CD4-positive, alpha-beta T cell treated with Interleukin-6 at 100 ng/mL for 8 hours (primary cell): Measurements from ENCODE around the gene JAG2.

Source experiments
- DNase-seq: peaks from one replicate; pipeline ENCODE4 v3.0.0-alpha.2; 2020; ENCODE audit warnings: mixed read lengths, low spot score

Gene JAG2

DNA sequence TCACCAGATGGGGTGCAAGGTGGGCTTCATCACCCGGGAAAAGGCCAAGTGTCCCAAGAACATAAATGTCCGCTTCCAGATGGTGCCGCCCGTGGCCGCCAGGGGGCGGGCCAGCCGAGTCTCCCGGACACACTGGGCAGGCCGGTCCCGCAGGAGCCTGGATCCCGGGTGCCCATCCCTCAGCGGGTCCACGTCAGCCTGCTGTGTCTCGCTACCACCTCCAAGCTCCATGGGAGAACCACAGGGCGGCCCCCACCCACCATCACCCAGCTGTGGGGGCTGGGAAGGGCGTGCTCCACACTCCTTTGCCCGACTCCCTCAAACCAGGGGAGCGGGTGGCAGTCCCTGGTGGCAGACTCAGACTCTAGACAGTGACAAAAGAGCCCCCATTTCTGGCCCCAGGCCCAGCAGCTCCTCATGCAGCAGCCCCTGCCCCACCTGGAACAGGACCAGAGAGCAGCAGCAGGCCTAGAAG lies 34.5 kb upstream of the JAG2 start:
- DNase-seq: peak; percentile 41

DNA sequence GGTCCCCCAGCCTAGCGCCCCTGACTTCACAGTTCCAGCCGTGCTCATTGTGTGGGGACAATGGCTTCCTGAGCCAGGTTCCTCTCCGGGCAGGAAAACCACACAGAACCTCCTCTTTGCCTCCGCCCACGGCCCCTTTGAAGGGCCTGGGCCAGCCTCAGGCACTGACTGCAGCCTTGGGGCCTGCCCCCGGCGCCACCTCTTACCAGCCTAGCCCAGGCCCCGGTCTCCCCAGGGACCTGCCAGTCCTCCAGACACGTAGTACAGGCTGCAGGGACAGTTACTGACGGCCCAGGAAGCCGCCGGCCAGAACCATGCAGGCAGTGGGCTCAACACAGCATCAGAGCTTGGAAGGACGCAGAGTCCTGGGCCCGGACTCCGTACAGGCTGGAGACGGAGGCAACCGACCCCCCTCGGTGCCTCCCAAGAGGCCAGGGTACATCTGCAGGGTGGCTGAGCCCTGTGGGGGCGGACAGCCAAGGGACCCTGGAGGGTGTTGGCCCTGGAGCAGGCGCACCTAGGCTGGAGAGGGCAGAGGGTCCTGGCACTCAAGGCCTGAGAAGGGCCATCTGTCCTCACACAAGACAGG lies 33.4 kb upstream of the JAG2 start:
- DNase-seq: peak; percentile 22

DNA sequence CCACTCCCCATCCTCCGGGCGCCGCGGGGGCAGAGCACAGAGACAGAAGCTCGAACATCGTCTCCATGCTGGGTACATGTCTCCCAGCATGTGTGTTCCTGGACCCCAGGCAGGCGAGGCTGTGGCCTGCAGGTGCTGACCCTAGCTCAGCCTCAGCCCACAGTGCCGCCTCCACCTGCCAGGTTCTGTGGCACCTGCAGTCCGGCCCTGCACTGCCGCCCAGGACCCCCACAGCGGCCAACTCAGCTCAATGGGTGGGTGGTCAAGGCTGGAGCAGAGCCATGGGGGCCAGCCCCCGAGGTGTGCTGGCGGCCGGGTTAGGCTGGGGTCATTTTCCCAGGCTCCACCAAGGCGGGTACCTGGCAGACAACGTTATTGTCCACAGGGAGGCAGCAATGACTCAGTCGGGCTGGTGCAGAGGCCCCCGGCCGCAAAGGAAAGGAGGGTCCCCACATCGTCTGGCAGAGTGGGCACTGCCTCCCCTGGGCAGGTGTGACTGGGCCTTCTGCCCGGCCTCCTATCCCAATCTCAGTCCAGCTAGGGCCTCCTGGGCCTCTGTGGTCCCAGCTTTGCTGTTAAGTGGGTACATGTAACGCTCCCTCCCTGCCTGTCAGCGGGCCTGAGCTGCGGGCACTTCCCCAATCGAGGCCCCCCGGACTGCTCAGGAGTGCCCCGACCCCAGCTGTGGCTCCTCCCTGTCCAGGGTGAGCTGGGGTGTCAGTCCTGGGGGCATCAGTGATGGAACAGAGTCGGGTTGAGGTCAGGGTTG lies 32.8 kb upstream of the JAG2 start:
- DNase-seq: no peak

DNA sequence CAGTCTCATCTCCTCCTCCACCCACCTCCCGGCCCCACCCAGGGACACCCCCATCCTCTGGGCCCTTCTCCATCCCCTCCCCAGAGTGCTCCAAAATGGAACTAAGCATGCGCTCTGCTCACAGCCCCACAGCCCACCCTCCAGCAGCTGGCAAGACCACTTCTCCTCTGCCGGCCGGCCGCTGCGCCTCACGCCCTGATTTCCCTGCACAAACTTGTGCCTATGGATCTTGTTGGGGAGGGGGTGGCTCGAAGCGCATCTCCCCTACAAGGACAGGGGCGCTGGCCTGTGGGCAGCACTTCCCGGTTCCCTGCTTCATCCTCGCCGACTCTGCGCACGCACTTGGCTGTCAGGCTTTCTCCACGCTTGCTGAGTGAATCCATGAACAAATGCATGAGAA lies 32.1 kb upstream of the JAG2 start:
- DNase-seq: no peak

GRCh38 chr14:105200074-105200473 lies 31.5 kb upstream of the JAG2 start:
- no peak for DNase-seq

DNA sequence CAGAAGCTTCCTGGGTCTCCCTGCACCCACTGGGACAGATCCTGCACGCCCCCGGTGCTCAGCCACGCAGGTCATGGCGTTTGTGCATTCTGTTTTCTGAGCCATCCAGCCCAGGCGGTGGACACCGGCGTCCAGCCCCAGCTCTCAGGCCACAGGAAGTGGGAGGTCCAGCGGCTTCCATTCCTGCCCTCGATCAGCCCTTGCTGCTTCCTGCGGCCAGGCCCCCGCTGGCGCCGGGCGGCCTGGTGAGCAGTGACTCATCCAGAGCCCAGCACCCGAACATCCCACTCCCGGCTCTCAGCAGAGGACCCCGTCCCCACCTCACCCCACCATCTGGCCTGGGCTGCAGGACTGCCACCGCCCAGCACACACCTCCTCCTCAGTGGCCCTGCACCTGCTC lies 30.5 kb upstream of the JAG2 start:
- no peak for DNase-seq

DNA sequence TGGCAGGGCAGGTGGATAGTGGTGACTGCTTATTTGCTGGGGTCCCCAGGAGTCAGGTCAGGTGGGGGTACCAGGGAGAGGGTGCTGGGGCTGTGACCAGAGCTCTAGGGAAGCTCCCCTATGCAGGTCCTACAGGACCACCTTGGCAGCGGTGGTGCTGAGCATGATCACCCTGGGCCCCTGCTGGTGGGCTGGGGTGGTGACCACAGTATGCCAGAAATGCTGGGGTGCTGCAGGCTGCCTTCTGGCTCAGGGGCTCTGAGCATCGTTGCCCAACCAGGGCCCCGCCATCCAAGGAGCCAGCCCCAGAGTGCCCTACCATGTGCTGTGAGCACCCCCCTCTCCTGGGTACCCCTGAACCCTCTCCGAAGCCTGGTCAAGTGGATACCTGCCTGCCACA lies 30.0 kb upstream of the JAG2 start:
- no peak for DNase-seq

GRCh38 chr14:105197211-105197641 lies 28.6 kb upstream of the JAG2 start:
- no peak for DNase-seq

- no peak for DNase-seq
Measured at GRCh38 chr14:105196265-105196960, 27.8 kb upstream of the JAG2 start.

- DNase-seq: peak; percentile 25
Measured at GRCh38 chr14:105195522-105196264, 27.1 kb upstream of the JAG2 start.

DNA sequence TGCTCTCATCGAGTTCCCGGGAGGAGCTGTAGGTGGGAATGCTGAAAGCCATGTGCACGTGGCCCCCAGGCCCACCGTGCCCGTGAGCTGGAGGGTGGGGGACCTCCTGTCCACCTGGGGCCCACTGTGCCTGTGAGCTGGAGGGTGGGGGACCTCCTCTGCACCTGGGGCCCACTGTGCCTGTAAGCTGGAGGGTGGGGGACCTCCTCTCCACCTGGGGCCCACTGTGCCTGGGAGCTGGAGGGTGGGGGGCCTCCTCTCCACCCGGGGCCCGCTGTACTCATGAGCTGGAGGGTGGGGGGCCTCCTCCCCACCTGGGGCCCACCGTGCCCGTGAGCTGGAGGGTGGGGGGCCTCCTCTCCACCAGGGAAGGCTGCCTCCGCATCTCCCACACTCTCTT lies 26.5 kb upstream of the JAG2 start:
- no peak for DNase-seq

GRCh38 chr14:105193916-105194782 lies 25.6 kb upstream of the JAG2 start:
- DNase-seq: peak; percentile 28

DNA sequence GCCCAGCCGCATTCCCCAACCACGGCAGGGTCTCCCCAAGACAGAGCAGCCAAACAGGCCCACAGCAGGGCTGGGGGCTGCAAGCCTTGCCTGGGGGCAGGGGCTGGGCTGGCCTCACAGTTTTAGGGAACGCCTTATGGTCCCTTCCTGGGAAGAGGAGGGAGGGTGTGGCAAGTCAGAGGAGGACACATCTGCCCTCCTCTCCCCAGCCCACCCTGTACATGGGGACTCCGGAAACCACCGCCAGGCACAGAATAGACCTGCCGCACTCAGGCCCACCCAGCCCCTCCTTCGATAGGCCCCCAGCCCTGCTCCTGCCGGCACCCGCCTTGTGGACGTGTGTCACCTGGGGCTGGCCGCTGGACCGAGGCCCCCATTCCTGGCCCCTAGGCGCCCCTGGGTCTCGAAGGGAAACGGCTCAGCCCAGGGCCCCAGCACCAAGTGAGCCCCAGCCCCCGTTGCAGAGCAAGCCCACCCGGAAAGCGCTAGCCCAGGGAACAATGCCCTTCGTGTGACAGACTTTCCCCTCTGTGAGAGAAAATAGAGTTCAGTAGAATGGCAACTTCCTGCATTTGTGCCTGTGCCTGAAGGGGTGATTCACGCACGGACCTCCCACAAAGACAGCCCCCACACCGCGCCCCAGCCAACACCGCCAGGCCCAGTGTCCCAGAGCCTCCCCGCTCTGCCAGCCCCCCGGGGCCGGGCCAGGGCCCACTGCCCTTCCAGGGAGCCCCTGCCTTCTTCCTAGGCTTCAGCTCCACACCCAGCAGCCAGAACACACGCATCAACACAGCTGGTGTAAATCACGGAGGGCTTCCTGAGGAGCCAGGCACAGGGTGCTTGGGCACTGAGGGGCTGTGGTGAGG lies 24.5 kb upstream of the JAG2 start:
- no peak for DNase-seq

GRCh38 chr14:105187935-105188524 lies 19.5 kb upstream of the JAG2 start:
- DNase-seq: no peak

- no peak for DNase-seq
Measured at GRCh38 chr14:105187116-105187515, 18.5 kb upstream of the JAG2 start.

GRCh38 chr14:105185973-105186372 lies 17.4 kb upstream of the JAG2 start:
- no peak for DNase-seq

GRCh38 chr14:105185001-105185400 lies 16.4 kb upstream of the JAG2 start:
- DNase-seq: no peak

DNA sequence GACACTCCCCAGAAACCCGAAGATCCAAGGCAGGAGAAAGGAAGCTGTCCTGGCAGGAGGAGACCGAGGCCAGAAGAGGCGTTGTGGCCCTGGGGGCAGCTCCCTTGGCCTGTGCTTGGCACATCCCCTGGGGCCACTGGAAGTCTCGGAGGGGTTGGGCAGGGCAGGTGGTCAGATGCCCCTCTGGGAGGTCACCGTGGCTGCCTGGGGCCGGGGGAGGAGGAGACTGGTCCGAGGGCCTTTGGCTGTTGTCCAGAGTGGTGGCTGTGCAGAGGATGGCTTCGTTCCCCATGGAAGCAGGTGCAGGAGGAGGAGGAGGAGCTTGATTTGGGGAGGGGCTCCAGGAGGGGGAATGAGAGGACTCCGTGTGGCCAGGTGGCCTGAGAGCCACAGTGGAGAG lies 15.9 kb upstream of the JAG2 start:
- DNase-seq: no peak

GRCh38 chr14:105182296-105183020 lies 13.9 kb upstream of the JAG2 start:
- DNase-seq: no peak
